ENCODE measurements around the gene TEX29. TPM values are rescaled to one million over a fixed set of nuclear protein-coding genes. Genes with fewer than 3 reads are reported as not detected.

TEX29 gene
- total RNA-seq: 0.81 TPM
- long read RNA-seq: 0 reads

GRCh38 chr13:111319998-111320911 lies at the start of gene TEX29:
TEX29 (plus strand) TSS chr13:111320642; CDS start chr13:111320891, 249 bp downstream.
- DNase-seq (no peak), ATAC-seq (no peak)
- Histone ChIP-seq H3K4me3 (no peak within 1 kb of the TSS), H3K9me3 (no peaks in the 10 kb centered on the region), H3K4me1 (no peaks in the 10 kb centered on the region), H3K36me3 (no peaks in the 10 kb centered on the region), H3K27ac (no peak within 1 kb of the TSS), H3K27me3 (no peaks in the 10 kb centered on the region)
- intact Hi-C loops (cut with DNase I): no loop called here
- no peak for TF ChIP-seq CTCF (IDR thresholded peaks at IDR 0.05)

- no peak overlapping the region for H3K4me3 ChIP-seq
- peak; percentile 10 for ATAC-seq
- peaks cover 64% of the 10 kb centered on the region for H3K36me3 ChIP-seq
- no peaks in the 10 kb centered on the region for H3K4me1 ChIP-seq
- intact Hi-C loops (cut with DNase I): no loop called here
- no peaks in the 10 kb centered on the region for H3K27me3 ChIP-seq
- no peak for DNase-seq
- peak overlapping the region; percentile 2 for H3K27ac ChIP-seq
- H3K9me3 ChIP-seq: no peaks in the 10 kb centered on the region
- no peak for TF ChIP-seq CTCF (IDR thresholded peaks at IDR 0.05)
Measured at GRCh38 chr13:111270765-111271698, 49.4 kb upstream of the TEX29 start.

- Histone ChIP-seq H3K9me3 (no peaks in the 10 kb centered on the region), H3K36me3 (peaks cover 71% of the 10 kb centered on the region), H3K27me3 (no peaks in the 10 kb centered on the region), H3K4me1 (no peaks in the 10 kb centered on the region), H3K27ac (no peak overlapping the region), H3K4me3 (no peak overlapping the region)
- ATAC-seq (no peak), DNase-seq (no peak)
- no peak for TF ChIP-seq CTCF (IDR thresholded peaks at IDR 0.05)
- intact Hi-C loops (cut with DNase I): no loop called here
Measured at GRCh38 chr13:111272117-111272516, 48.3 kb upstream of the TEX29 start.

GRCh38 chr13:111275382-111275781 lies 45.1 kb upstream of the TEX29 start:
- ATAC-seq (no peak), DNase-seq (no peak)
- intact Hi-C loops (cut with DNase I): no loop called here
- no peaks in the 10 kb centered on the region for H3K27me3 ChIP-seq
- H3K27ac ChIP-seq: no peak overlapping the region
- H3K36me3 ChIP-seq: peaks cover 68% of the 10 kb centered on the region
- no peak overlapping the region for H3K4me3 ChIP-seq
- no peak for TF ChIP-seq CTCF (IDR thresholded peaks at IDR 0.05)
- H3K9me3 ChIP-seq: no peaks in the 10 kb centered on the region
- no peaks in the 10 kb centered on the region for H3K4me1 ChIP-seq

- no peak for TF ChIP-seq CTCF (IDR thresholded peaks at IDR 0.05)
- ATAC-seq (no peak), DNase-seq (no peak)
- H3K27ac ChIP-seq: no peak overlapping the region
- intact Hi-C loops (cut with DNase I): no loop called here
- H3K36me3 ChIP-seq: peaks cover 75% of the 10 kb centered on the region
- no peaks in the 10 kb centered on the region for H3K9me3 ChIP-seq
- H3K27me3 ChIP-seq: no peaks in the 10 kb centered on the region
- no peak overlapping the region for H3K4me3 ChIP-seq
- peaks cover under 1% of the 10 kb centered on the region for H3K4me1 ChIP-seq
Measured at GRCh38 chr13:111275995-111276618, 44.3 kb upstream of the TEX29 start.

All from upper lobe of right lung (tissue), 1 donor.